ENCODE data around the gene CSNK1G3.

- TF ChIP-seq POLR2AphosphoS5 (IDR thresholded peaks at IDR 0.05; ENCODE audit: low read depth, low read length) = no peak
- TF ChIP-seq TAF1 (IDR thresholded peaks at IDR 0.05; ENCODE audit: borderline replicate concordance, low read depth, low read length) = no peak
- TF ChIP-seq POLR2A (IDR thresholded peaks at IDR 0.05; ENCODE audit: low read depth, low read length) = no peak
These were observed 127.3 kb downstream of the CSNK1G3 start for GRCh38 chr5:123639244-123639643.
